ENCODE measurements around the gene CDKAL1. TPM values are rescaled to one million over a fixed set of nuclear protein-coding genes. Genes with fewer than 3 reads are reported as not detected.

The CDKAL1 gene
- total and polyA plus RNA-seq, 8 donors: 3.4 to 36.7 (median 10.4) TPM

DNA sequence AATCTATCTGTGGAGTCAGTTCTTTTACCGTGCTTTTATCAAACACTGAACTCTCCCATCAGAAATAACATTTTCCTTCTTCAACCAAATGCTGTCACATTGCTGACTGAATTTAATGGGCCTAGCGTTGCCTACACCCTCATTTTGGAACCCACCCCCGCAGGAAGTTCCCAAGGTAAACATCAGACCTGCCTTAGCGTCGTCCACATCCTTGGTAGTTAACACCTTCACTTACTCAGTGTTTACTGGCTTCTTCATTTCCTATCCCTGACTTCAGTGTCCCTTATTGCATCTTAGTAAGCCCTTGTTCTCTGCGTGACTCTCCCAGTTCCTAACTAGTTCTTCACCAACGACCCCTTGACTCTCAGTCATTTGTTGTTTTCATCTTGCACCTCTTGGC lies 567.9 kb downstream of the CDKAL1 start:
- H3K27ac ChIP-seq: peak overlapping the region; percentile 3 to 65 (median 26)
- TF ChIP-seq POLR2AphosphoS5 (IDR thresholded peaks at IDR 0.05): no peak
- TF ChIP-seq EP300 (IDR thresholded peaks at IDR 0.05): no peak
- TF ChIP-seq POLR2A (IDR thresholded peaks at IDR 0.05): no peak
- TF ChIP-seq CTCF (IDR thresholded peaks at IDR 0.05): no peak
- H3K27me3 ChIP-seq: no peaks in the 10 kb centered on the region
- intact Hi-C loops (cut with DNase I; ENCODE audit: low total_unique reads): no loop called here
- H3K4me1 ChIP-seq: peaks cover 10 to 48% (median 28%) of the 10 kb centered on the region in 4 donors
- no peak overlapping the region for H3K4me3 ChIP-seq
- H3K36me3 ChIP-seq: no peaks in the 10 kb centered on the region
- DNase-seq: peak in 1 of 2 donors; percentile 23
- WGBS, 5 donors: 43 to 59% (median 58%) methylated on average over 7 of the region's 7 CpGs
- H3K9me3 ChIP-seq: no peaks in the 10 kb centered on the region

DNA sequence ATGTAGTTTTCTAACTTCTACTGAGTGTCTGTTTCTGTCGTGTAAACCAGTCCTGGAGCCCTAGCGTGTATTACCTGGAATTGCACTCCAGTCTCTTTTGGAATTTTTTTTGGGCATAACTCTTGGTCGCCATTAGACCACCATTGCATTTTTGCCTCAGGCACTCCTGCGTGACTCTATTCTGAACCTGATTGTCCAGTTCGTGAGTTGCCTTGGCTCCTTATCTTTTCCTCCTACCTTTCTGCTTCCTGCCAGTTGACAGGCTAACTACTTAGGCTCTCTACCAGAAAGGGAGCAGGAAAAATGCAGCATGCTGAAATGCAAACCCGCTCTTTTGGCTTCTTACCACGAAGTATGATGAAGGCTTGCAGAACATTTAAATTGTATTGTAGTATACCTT lies 568.4 kb downstream of the CDKAL1 start:
- TF ChIP-seq POLR2AphosphoS5 (IDR thresholded peaks at IDR 0.05): peak in 2 of 3 donors; percentile 40 to 57
- TF ChIP-seq POLR2A (IDR thresholded peaks at IDR 0.05): no peak
- no peaks in the 10 kb centered on the region for H3K27me3 ChIP-seq
- H3K27ac ChIP-seq: peak overlapping the region; percentile 23 to 65 (median 49)
- peaks cover 10 to 48% (median 28%) of the 10 kb centered on the region in 4 donors for H3K4me1 ChIP-seq
- 41 to 75% (median 61%) methylated on average over 7 of the region's 7 CpGs for WGBS, 5 donors
- peak; percentile 46 to 64 for DNase-seq
- no peak overlapping the region for H3K4me3 ChIP-seq
- intact Hi-C loops (cut with DNase I; ENCODE audit: low total_unique reads): no loop called here
- H3K36me3 ChIP-seq: no peaks in the 10 kb centered on the region
- no peaks in the 10 kb centered on the region for H3K9me3 ChIP-seq

DNA sequence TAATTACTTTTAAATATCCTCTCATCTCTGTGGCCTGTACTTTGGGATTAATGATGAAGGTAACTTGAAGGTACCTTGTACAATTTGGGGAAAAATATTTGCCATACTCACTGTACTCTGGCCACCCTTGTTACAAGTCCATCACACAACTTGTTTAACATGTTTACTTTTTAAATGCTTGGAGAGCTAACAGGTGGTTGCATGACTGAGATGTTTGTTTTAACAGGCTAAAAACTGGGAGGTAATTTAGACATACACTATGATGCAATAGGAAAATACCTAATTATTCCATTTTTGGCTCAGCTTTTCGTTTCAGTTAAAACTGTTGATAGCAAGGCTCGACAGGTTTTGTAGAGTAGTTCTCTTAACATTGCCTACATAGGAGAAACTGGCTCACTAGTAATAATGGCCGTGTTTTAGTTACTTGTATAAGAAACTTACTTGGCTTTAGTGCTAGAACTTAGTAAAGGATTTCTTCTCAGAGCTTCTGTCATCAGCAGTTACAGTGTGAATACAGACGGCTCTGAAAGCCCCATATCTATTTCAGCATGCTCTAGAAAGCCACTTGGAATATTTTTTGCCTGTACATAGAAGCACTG lies 569.5 kb downstream of the CDKAL1 start:
- Histone ChIP-seq H3K27me3 (no peaks in the 10 kb centered on the region), H3K36me3 (no peaks in the 10 kb centered on the region), H3K9me3 (no peaks in the 10 kb centered on the region), H3K4me1 (peaks cover 10 to 49% (median 28%) of the 10 kb centered on the region in 4 donors), H3K4me3 (no peak overlapping the region), H3K27ac (peak overlapping the region in 4 of 5 donors; percentile 26 to 75 (median 64))
- intact Hi-C loops (cut with DNase I; ENCODE audit: low total_unique reads): no loop called here
- DNase-seq: peak in 1 of 2 donors; percentile 52
- WGBS, 5 donors: 17 to 50% (median 32%) methylated on average over 4 of the region's 4 CpGs
- TF ChIP-seq POLR2AphosphoS5 (IDR thresholded peaks at IDR 0.05) (peak in 1 of 3 donors; percentile 11), POLR2A (IDR thresholded peaks at IDR 0.05) (no peak), EP300 (IDR thresholded peaks at IDR 0.05) (no peak)

DNA sequence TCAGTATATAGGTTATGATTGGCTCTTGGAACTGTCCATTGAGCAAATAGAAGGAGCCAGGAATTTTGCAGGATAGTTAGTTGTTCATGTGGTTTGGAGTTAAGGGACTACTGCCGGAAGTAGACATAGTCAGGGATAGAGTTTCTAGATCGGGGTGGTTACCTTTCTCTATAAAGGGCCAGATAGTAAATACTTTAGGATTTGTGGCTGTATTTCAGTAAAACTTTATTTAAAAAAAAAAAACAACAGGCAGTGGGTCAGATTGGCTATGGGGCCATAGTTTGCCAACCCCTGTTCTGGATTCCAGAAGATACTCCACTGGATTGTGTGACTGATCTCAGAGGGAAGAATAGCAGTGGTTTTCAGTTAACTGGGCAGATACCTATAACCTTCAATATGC lies 570.0 kb downstream of the CDKAL1 start:
- TF ChIP-seq POLR2AphosphoS5 (IDR thresholded peaks at IDR 0.05) (no peak), EP300 (IDR thresholded peaks at IDR 0.05) (no peak), POLR2A (IDR thresholded peaks at IDR 0.05) (no peak), CTCF (IDR thresholded peaks at IDR 0.05) (no peak)
- no peak for DNase-seq
- H3K27ac ChIP-seq: peak overlapping the region in 4 of 5 donors; percentile 26 to 75 (median 64)
- peaks cover 10 to 52% (median 29%) of the 10 kb centered on the region in 4 donors for H3K4me1 ChIP-seq
- H3K36me3 ChIP-seq: no peaks in the 10 kb centered on the region
- no peaks in the 10 kb centered on the region for H3K27me3 ChIP-seq
- H3K9me3 ChIP-seq: no peaks in the 10 kb centered on the region
- WGBS, 5 donors: 65 to 100% (median 79%) methylated on average over 2 of the region's 2 CpGs
- H3K4me3 ChIP-seq: no peak overlapping the region
- intact Hi-C loops (cut with DNase I; ENCODE audit: low total_unique reads): no loop called here

- Histone ChIP-seq H3K27me3 (no peaks in the 10 kb centered on the region), H3K9me3 (no peaks in the 10 kb centered on the region), H3K4me1 (peaks cover 0 to 51% (median 39%) of the 10 kb centered on the region in 4 donors), H3K27ac (no peak overlapping the region), H3K4me3 (no peak overlapping the region), H3K36me3 (no peaks in the 10 kb centered on the region)
- intact Hi-C loops (cut with DNase I; ENCODE audit: low total_unique reads): no loop called here
- no peak for TF ChIP-seq CTCF (IDR thresholded peaks at IDR 0.05)
- 90 to 98% (median 97%) methylated on average over 3 of the region's 3 CpGs for WGBS, 5 donors
- no peak for DNase-seq
Observed at GRCh38 chr6:21107796-21108195, 573.5 kb downstream of the CDKAL1 start.
